MCF 10A (cell line): Measurements from ENCODE around the gene C14orf39. TPM values are rescaled to one million over a fixed set of nuclear protein-coding genes. Genes with fewer than 3 reads are reported as not detected.

Experiments used
- BruUV-seq: library from RNA; stranded (reverse); fragments of 400-500 nt; replicated peaks from 2 replicates; lab custom pipeline; 2021; lab: Mats Ljungman, UMichigan
- CTCF ChIA-PET: fragments of 300-600 bp; sonication (Branson Sonifier 250); formaldehyde crosslinking; extraction: SDS; loops from one replicate; lab custom pipeline; 2021; ENCODE audit warnings: antibody characterized with exemption, inconsistent platforms; lab: Yijun Ruan, JAX
- POLR2A ChIA-PET: fragments of 300-600, 350-650 bp; sonication (Branson Sonifier 250); formaldehyde crosslinking; extraction: SDS; loops from one replicate; lab custom pipeline; 2020; ENCODE audit warnings: antibody characterized with exemption, inconsistent platforms; lab: Yijun Ruan, JAX
- DNase-seq: peaks from one replicate; pipeline ENCODE4 v3.0.0-alpha.2; 2018; ENCODE audit not compliant: unreplicated experiment
- H3K27ac Mint-ChIP-seq: one replicate; pipeline ENCODE4 v1.8.0; 2022; ENCODE audit warnings: mild to moderate bottlenecking, low read depth, mixed read lengths; ENCODE audit not compliant: unreplicated experiment
- H3K27me3 Mint-ChIP-seq: one replicate; pipeline ENCODE4 v1.8.0; 2022; ENCODE audit warnings: mixed read lengths; ENCODE audit not compliant: insufficient read depth, unreplicated experiment
- H3K36me3 Mint-ChIP-seq: one replicate; pipeline ENCODE4 v1.8.0; 2022; ENCODE audit warnings: mild to moderate bottlenecking, moderate library complexity, mixed read lengths; ENCODE audit not compliant: insufficient read depth, unreplicated experiment
- H3K4me1 Mint-ChIP-seq: one replicate; pipeline ENCODE4 v1.8.0; 2022; ENCODE audit warnings: mixed read lengths; ENCODE audit not compliant: insufficient read depth, unreplicated experiment
- H3K4me3 Mint-ChIP-seq: one replicate; pipeline ENCODE4 v1.8.0; 2022; ENCODE audit warnings: mild to moderate bottlenecking, moderate library complexity, mixed read lengths; ENCODE audit not compliant: unreplicated experiment
- H3K9me3 Mint-ChIP-seq: one replicate; pipeline ENCODE4 v1.8.0; 2022; ENCODE audit warnings: mixed read lengths; ENCODE audit not compliant: unreplicated experiment
- intact Hi-C: fragments of 100-400 bp; cut with micrococcal nuclease; formaldehyde crosslinking; loops from 2 replicates; pipeline ENCODE4 v1.14.1; 2022
- total RNA-seq: library from RNA; stranded (reverse); gene quantifications from 2 replicates; pipeline ENCODE4 v1.2.3, GENCODE V29; 2022
- TF ChIP-seq, protein P1 (sequence below): fragments of 200-600 bp; IDR thresholded peaks from one replicate; pipeline ENCODE4 v1.8.0; 2022; ENCODE audit warnings: antibody characterized with exemption, mild to moderate bottlenecking; ENCODE audit not compliant: unreplicated experiment

Gene C14orf39
- total RNA-seq, 1 experiment from 2014 or later = not detected

DNA sequence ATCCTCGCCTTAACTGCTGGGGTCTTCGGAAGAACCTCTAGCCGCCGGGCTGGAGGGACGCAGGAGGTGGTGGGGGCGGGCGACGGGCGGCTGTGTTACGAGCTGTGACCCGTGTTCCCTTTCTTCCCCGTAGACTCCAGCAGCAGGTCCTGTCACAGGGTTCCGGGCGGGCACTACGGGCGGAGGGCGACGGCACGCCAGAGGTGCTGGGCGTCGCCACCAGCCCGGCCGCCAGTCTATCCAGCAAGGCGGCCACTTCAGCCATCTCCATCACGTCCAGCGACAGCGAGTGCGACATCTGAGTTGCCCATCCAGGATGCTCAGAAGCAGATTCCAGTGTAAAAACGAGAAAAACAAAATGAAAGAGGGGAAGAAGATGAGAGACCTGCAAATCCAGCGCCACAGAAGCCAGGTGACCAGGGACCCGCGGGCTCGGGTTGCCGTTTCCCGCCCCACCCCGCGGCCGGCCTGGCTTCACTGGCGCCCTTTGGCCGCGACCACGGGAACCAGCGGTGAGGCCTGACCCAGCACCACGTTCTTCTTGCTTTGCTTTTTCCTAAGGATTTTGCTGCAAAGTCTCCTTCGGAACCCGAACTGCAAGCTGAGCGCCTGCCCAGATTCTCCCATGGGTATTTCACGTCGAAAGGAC, 25.2 kb upstream of the C14orf39 start:
- CTCF ChIA-PET = no interaction called here
- H3K9me3 Mint-ChIP-seq = no peaks in the 10 kb centered on the region
- BruUV-seq = no TSS peak
- DNase-seq = no peak
- H3K4me3 Mint-ChIP-seq = no peak overlapping the region
- TF ChIP-seq, protein P1, sequence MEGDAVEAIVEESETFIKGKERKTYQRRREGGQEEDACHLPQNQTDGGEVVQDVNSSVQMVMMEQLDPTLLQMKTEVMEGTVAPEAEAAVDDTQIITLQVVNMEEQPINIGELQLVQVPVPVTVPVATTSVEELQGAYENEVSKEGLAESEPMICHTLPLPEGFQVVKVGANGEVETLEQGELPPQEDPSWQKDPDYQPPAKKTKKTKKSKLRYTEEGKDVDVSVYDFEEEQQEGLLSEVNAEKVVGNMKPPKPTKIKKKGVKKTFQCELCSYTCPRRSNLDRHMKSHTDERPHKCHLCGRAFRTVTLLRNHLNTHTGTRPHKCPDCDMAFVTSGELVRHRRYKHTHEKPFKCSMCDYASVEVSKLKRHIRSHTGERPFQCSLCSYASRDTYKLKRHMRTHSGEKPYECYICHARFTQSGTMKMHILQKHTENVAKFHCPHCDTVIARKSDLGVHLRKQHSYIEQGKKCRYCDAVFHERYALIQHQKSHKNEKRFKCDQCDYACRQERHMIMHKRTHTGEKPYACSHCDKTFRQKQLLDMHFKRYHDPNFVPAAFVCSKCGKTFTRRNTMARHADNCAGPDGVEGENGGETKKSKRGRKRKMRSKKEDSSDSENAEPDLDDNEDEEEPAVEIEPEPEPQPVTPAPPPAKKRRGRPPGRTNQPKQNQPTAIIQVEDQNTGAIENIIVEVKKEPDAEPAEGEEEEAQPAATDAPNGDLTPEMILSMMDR = no peak
- no peaks in the 10 kb centered on the region for H3K4me1 Mint-ChIP-seq
- intact Hi-C loops = no loop called here
- no peak overlapping the region for H3K27ac Mint-ChIP-seq
- no peaks in the 10 kb centered on the region for H3K36me3 Mint-ChIP-seq
- POLR2A ChIA-PET = interaction anchor here (0.6 kb wide), 1 partner anchor 202 kb away, joined by 3 read pairs; no protein-coding TSS in a partner anchor
- peaks cover 65% of the 10 kb centered on the region for H3K27me3 Mint-ChIP-seq

GRCh38 chr14:60510254-60510950, 24.5 kb upstream of the C14orf39 start:
- H3K9me3 Mint-ChIP-seq = no peaks in the 10 kb centered on the region

DNA sequence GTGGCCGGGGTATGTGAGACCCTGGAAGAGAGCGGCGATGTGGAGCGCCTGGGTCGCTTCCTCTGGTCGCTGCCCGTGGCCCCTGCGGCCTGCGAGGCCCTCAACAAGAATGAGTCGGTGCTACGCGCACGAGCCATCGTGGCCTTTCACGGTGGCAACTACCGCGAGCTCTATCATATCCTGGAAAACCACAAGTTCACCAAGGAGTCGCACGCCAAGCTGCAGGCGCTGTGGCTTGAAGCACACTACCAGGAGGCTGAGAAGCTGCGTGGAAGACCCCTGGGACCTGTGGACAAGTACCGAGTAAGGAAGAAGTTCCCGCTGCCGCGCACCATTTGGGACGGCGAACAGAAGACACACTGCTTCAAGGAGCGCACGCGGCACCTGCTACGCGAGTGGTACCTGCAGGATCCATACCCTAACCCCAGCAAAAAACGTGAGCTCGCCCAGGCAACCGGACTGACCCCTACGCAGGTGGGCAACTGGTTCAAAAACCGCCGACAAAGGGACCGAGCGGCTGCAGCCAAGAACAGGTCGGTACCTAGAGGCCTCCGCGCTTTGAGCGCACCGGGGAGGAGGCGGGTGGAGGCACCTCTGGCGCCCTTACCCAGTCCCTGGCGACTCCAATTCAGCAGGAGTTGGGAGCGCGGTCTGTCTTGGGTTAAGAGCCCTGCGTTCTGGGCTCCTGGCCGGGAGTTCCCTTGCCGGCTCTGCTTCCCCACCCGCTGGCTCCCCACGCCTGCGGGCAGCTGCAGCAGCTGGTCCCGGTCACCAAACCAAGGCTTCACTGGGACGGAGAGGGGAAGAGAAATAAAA, 23.8 kb upstream of the C14orf39 start:
- Mint-ChIP-seq H3K27ac (no peak overlapping the region), H3K27me3 (peaks cover 68% of the 10 kb centered on the region), H3K4me3 (no peak overlapping the region), H3K36me3 (no peaks in the 10 kb centered on the region), H3K4me1 (no peaks in the 10 kb centered on the region), H3K9me3 (no peaks in the 10 kb centered on the region)
- TF ChIP-seq, protein P1 = no peak
- POLR2A ChIA-PET = no interaction called here
- no peak for DNase-seq
- CTCF ChIA-PET = interaction anchor here (0.5 to 0.9 kb wide), 2 partner anchors 19 to 52 kb away, joined by 3 to 5 read pairs; no protein-coding TSS in a partner anchor
- BruUV-seq = no TSS peak
- intact Hi-C loops = no loop called here

More at GRCh38 chr14:60510254-60510950, 24.5 kb upstream of the C14orf39 start:
- ChIA-PET POLR2A (interaction anchor here (0.6 kb wide), 1 partner anchor 201 kb away, joined by 3 read pairs; no protein-coding TSS in a partner anchor), CTCF (interaction anchor here (0.5 to 0.9 kb wide), 2 partner anchors 18 to 51 kb away, joined by 3 to 5 read pairs; no protein-coding TSS in a partner anchor)
- Mint-ChIP-seq H3K4me1 (no peaks in the 10 kb centered on the region), H3K27me3 (peaks cover 66% of the 10 kb centered on the region), H3K27ac (no peak overlapping the region), H3K4me3 (no peak overlapping the region), H3K36me3 (no peaks in the 10 kb centered on the region)
- no peak for DNase-seq
- no TSS peak for BruUV-seq
- TF ChIP-seq, protein P1 = no peak
- intact Hi-C loops = no loop called here
